IMR-90 (cell line): Measurements from ENCODE around the gene SPEG. TPM values are rescaled to one million over a fixed set of nuclear protein-coding genes. Genes with fewer than 3 reads are reported as not detected.

Source experiments
- ATAC-seq: fragments of 200-7000 bp; cut with Tn5 transposase; 2 replicates; pipeline ENCODE4 v1.9.1; 2020; ENCODE audit warnings: low read depth, mild to moderate bottlenecking, moderate library complexity
- BruUV-seq: library from RNA; stranded (reverse); fragments of 400-500 nt; replicated peaks from 2 replicates; lab custom pipeline; 2021; lab: Mats Ljungman, UMichigan
- CTCF ChIA-PET: fragments of 300-600 bp; formaldehyde crosslinking; extraction: SDS; loops from one replicate; lab custom pipeline; 2021; ENCODE audit warnings: antibody characterized with exemption; lab: Yijun Ruan, JAX
- POLR2A ChIA-PET: fragments of 300-600 bp; sonication (Branson Sonifier 250); formaldehyde crosslinking; loops from one replicate; lab custom pipeline; 2022; ENCODE audit warnings: antibody characterized with exemption; ENCODE audit not compliant: unreplicated experiment; lab: Charles Lee
- DNase-seq: peaks from one replicate; pipeline ENCODE4 v3.0.0; 2013
- H2AFZ ChIP-seq: replicated peaks from 2 replicates; pipeline ENCODE3; 2013; ENCODE audit warnings: low read length, mild to moderate bottlenecking; ENCODE audit not compliant: poor library complexity
- H2AK5ac ChIP-seq: 2 replicates; pipeline ENCODE4 v1.6.1; 2013; ENCODE audit warnings: low read depth, low read length, inconsistent platforms
- H2AK9ac ChIP-seq: replicated peaks from 2 replicates; pipeline ENCODE3; 2013; ENCODE audit warnings: mild to moderate bottlenecking, low read depth, low read length, moderate library complexity; ENCODE audit not compliant: poor library complexity
- H2BK120ac ChIP-seq: 2 replicates; pipeline ENCODE4 v1.6.1; 2013; ENCODE audit warnings: low read depth, low read length, inconsistent platforms
- H2BK15ac ChIP-seq: 3 replicates; pipeline ENCODE4 v1.6.1; 2013; ENCODE audit warnings: low read depth, low read length, inconsistent platforms
- H2BK20ac ChIP-seq: 2 replicates; pipeline ENCODE4 v1.6.1; 2013; ENCODE audit warnings: low read depth, mild to moderate bottlenecking, inconsistent platforms, low read length, moderate library complexity
- H2BK5ac ChIP-seq: 2 replicates; pipeline ENCODE4 v1.6.1; 2013; ENCODE audit warnings: mild to moderate bottlenecking, low read depth, low read length, inconsistent platforms; ENCODE audit not compliant: poor library complexity, severe bottlenecking
- H3K14ac ChIP-seq: replicated peaks from 2 replicates; pipeline ENCODE4 v1.6.1; 2013; ENCODE audit warnings: low read depth, low read length, inconsistent platforms
- H3K18ac ChIP-seq: 2 replicates; pipeline ENCODE4 v1.6.1; 2013; ENCODE audit warnings: low read depth, low read length, control low read depth
- H3K23ac ChIP-seq: 2 replicates; pipeline ENCODE4 v1.6.1; 2013; ENCODE audit warnings: low read depth, low read length, inconsistent platforms
- H3K27ac ChIP-seq: 2 replicates; pipeline ENCODE4 v1.5.1; 2013; ENCODE audit warnings: mild to moderate bottlenecking, control low read depth, low read length; ENCODE audit not compliant: insufficient read depth
- H3K27me3 ChIP-seq: 2 replicates; pipeline ENCODE4 v1.6.1; 2013; ENCODE audit warnings: low read length; ENCODE audit not compliant: control insufficient read depth, insufficient read depth
- H3K36me3 ChIP-seq: 2 replicates; pipeline ENCODE4 v1.6.1; 2013; ENCODE audit warnings: low read length, mixed read lengths; ENCODE audit not compliant: control insufficient read depth, insufficient read depth
- H3K4ac ChIP-seq: 2 replicates; pipeline ENCODE4 v1.6.1; 2013; ENCODE audit warnings: low read depth, low read length, inconsistent platforms
- H3K4me1 ChIP-seq: 2 replicates; pipeline ENCODE4 v1.6.1; 2013; ENCODE audit warnings: low read length, mixed read lengths; ENCODE audit not compliant: control insufficient read depth, insufficient read depth
- H3K4me2 ChIP-seq: 2 replicates; pipeline ENCODE4 v1.6.1; 2013; ENCODE audit warnings: low read depth, mild to moderate bottlenecking, control low read depth, low read length, moderate library complexity
- H3K4me3 ChIP-seq: 2 replicates; pipeline ENCODE4 v1.5.1; 2013; ENCODE audit warnings: low read depth, mild to moderate bottlenecking, control low read depth, low read length, moderate library complexity; ENCODE audit not compliant: insufficient read depth
- H3K56ac ChIP-seq: 2 replicates; pipeline ENCODE4 v1.6.1; 2013; ENCODE audit warnings: low read length, inconsistent platforms; ENCODE audit not compliant: insufficient read depth; ENCODE audit errors: extremely low read depth
- H3K79me1 ChIP-seq, 2 experiments: 2 replicates each; pipeline ENCODE4 v1.6.1; 2013; ENCODE audit warnings: low read length in 2 of 2, inconsistent platforms in 1 of 2, low read depth in 1 of 2
- H3K9ac ChIP-seq: 2 replicates; pipeline ENCODE4 v1.6.1; 2013; ENCODE audit warnings: low read depth, low read length, control low read depth
- H3K9me1 ChIP-seq: 2 replicates; pipeline ENCODE4 v1.6.1; 2013; ENCODE audit warnings: low read length, inconsistent platforms; ENCODE audit not compliant: insufficient read depth
- H3K9me3 ChIP-seq: 2 replicates; pipeline ENCODE4 v1.6.1; 2013; ENCODE audit warnings: low read length; ENCODE audit not compliant: control insufficient read depth, insufficient read depth
- H4K20me1 ChIP-seq: 2 replicates; pipeline ENCODE4 v1.6.1; 2013; ENCODE audit warnings: low read length, inconsistent platforms; ENCODE audit not compliant: insufficient read depth
- H4K5ac ChIP-seq: 2 replicates; pipeline ENCODE4 v1.6.1; 2013; ENCODE audit warnings: mild to moderate bottlenecking, low read depth, low read length, control low read depth
- H4K8ac ChIP-seq, 2 experiments: 2 replicates each; pipeline ENCODE4 v1.6.1; 2013; ENCODE audit warnings: low read depth in 2 of 2, low read length in 2 of 2, control low read depth in 1 of 2, inconsistent platforms in 1 of 2
- H4K91ac ChIP-seq: 2 replicates; pipeline ENCODE4 v1.6.1; 2013; ENCODE audit warnings: low read depth, low read length, inconsistent platforms; ENCODE audit not compliant: insufficient read depth
- CEBPB ChIP-seq: IDR thresholded peaks from 2 replicates; pipeline ENCODE4 v1.6.1; 2012; ENCODE audit warnings: low read depth, low read length, improper control_type of control experiment
- MAFK ChIP-seq: IDR thresholded peaks from 2 replicates; pipeline ENCODE4 v1.6.1; 2012; ENCODE audit warnings: low read depth, low read length, improper control_type of control experiment
- MAZ ChIP-seq: IDR thresholded peaks from 2 replicates; pipeline ENCODE4 v1.6.1; 2012; ENCODE audit warnings: low read depth, mild to moderate bottlenecking, low read length, improper control_type of control experiment, moderate library complexity, borderline replicate concordance
- POLR2A ChIP-seq: IDR thresholded peaks from 2 replicates; pipeline ENCODE4 v1.6.1; 2012; ENCODE audit warnings: mild to moderate bottlenecking, low read depth, low read length
- RFX5 ChIP-seq: IDR thresholded peaks from 2 replicates; pipeline ENCODE4 v1.8.0; 2012; ENCODE audit warnings: low read depth, mild to moderate bottlenecking, low read length, moderate library complexity
- SMC3 ChIP-seq: fragments of 150-350 bp; IDR thresholded peaks from 2 replicates; pipeline ENCODE4 v1.6.1; 2016; ENCODE audit warnings: low read depth, mild to moderate bottlenecking, antibody characterized with exemption, low read length, moderate library complexity
- WGBS, 2 experiments: methylation state at CpG; one replicate each; pipeline versions ENCODE4 v1.1.5 to v1.1.7; 2013; ENCODE audit warnings: missing lambda C conversion rate in 2 of 2; ENCODE audit not compliant: insufficient read length in 1 of 2; ENCODE audit errors: extremely low coverage in 2 of 2; 5-methylcytosine and 5-hydroxymethylcytosine counted together
- dilution Hi-C: fragments of 300-500 bp; cut with HindIII; formaldehyde crosslinking; loops from one replicate; pipeline ENCODE4 v1.14.3; 2018; ENCODE audit warnings: low sequenced_read_pairs; ENCODE audit not compliant: unreplicated experiment
- in situ Hi-C: fragments of 300-500 bp; cut with MboI; formaldehyde crosslinking; loops from 3 replicates; pipeline ENCODE4 v1.14.3; 2019; ENCODE audit warnings: low sequenced_read_pairs, inconsistent platforms, mixed read lengths
- intact Hi-C: fragments of 100-400 bp; cut with micrococcal nuclease; formaldehyde crosslinking; loops from 2 replicates; pipeline ENCODE4 v1.10.0; 2022
- polyA plus RNA-seq, 3 experiments: library from polyadenylated mRNA; depleted of rRNA; stranded (reverse); fragments of >200 nt; gene quantifications; 2 replicates each; pipeline ENCODE4 v1.2.3, GENCODE V29; 2012; ENCODE audit warnings: low replicate concordance in 1 of 3
- total RNA-seq: library from RNA; depleted of rRNA; stranded (reverse); fragments of >200 nt; gene quantifications from 2 replicates; pipeline ENCODE4 v1.2.3, GENCODE V29; 2012
- TF ChIP-seq, protein P1 (sequence below): conservative IDR thresholded peaks from 2 replicates; pipeline ENCODE4 v1.5.1; 2012; ENCODE audit warnings: mild to moderate bottlenecking, low read depth, low read length, improper control_type of control experiment
- TF ChIP-seq, protein P2 (sequence below): fragments of 150-350 bp; IDR thresholded peaks from 2 replicates; pipeline ENCODE4 v1.6.1; 2017; ENCODE audit warnings: mild to moderate bottlenecking, antibody characterized with exemption, low read length, low read depth

The SPEG gene
- total and polyA plus RNA-seq, 2 of the 4 experiments (the other 2 are of a cell fraction): 6.8 to 81.6 TPM

DNA sequence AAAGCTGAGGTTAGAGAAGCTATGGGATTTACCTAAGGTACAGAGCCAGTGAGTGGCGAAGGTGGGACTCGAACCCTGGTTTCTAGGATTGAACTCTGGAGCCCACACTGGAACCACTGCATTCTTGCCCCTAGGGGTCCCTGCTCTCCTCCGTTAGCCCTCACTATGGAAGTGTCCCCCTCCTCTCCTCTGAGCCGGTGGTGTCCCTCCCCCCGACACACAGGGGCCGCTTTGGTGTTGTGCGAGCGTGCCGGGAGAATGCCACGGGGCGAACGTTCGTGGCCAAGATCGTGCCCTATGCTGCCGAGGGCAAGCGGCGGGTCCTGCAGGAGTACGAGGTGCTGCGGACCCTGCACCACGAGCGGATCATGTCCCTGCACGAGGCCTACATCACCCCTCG lies 55.5 kb downstream of the SPEG start:
- no peak overlapping the region for H2AFZ ChIP-seq
- DNase-seq: no peak
- intact Hi-C loops (no loop called here), in situ Hi-C loops (no loop called here), dilution Hi-C loops (no loop called here)
- H3K36me3 ChIP-seq: peaks cover 32% of the 10 kb centered on the region; the same call in 1 of the 2 replicates
- H3K18ac ChIP-seq: no peak overlapping the region
- no peak overlapping the region for H4K91ac ChIP-seq
- H3K27me3 ChIP-seq: no peaks in the 10 kb centered on the region
- H2BK120ac ChIP-seq: no peak overlapping the region
- no peak overlapping the region for H3K23ac ChIP-seq
- BruUV-seq: TSS peak; percentile 15
- no peaks in the 10 kb centered on the region for H4K20me1 ChIP-seq
- no peak overlapping the region for H3K9ac ChIP-seq
- H3K4me1 ChIP-seq: no peaks in the 10 kb centered on the region
- no peak overlapping the region for H3K56ac ChIP-seq
- no peak for ATAC-seq
- no peak for TF ChIP-seq MAFK
- no peak for TF ChIP-seq MAZ
- TF ChIP-seq, protein P1, sequence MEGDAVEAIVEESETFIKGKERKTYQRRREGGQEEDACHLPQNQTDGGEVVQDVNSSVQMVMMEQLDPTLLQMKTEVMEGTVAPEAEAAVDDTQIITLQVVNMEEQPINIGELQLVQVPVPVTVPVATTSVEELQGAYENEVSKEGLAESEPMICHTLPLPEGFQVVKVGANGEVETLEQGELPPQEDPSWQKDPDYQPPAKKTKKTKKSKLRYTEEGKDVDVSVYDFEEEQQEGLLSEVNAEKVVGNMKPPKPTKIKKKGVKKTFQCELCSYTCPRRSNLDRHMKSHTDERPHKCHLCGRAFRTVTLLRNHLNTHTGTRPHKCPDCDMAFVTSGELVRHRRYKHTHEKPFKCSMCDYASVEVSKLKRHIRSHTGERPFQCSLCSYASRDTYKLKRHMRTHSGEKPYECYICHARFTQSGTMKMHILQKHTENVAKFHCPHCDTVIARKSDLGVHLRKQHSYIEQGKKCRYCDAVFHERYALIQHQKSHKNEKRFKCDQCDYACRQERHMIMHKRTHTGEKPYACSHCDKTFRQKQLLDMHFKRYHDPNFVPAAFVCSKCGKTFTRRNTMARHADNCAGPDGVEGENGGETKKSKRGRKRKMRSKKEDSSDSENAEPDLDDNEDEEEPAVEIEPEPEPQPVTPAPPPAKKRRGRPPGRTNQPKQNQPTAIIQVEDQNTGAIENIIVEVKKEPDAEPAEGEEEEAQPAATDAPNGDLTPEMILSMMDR: 0 out of 2 replicates have a peak, but pooled peaks have one; percentile 20
- TF ChIP-seq, protein P2, sequence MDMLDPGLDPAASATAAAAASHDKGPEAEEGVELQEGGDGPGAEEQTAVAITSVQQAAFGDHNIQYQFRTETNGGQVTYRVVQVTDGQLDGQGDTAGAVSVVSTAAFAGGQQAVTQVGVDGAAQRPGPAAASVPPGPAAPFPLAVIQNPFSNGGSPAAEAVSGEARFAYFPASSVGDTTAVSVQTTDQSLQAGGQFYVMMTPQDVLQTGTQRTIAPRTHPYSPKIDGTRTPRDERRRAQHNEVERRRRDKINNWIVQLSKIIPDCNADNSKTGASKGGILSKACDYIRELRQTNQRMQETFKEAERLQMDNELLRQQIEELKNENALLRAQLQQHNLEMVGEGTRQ: no peak
- TF ChIP-seq SMC3: no peak
- TF ChIP-seq CEBPB: no peak
- no peak for TF ChIP-seq RFX5
- no peak for TF ChIP-seq POLR2A
- no peak overlapping the region for H2AK5ac ChIP-seq
- H3K79me1 ChIP-seq: no peaks in the 10 kb centered on the region
- H3K27ac ChIP-seq: no peak overlapping the region
- no peak overlapping the region for H3K4me3 ChIP-seq
- H2BK20ac ChIP-seq: no peak overlapping the region
- no peak overlapping the region for H2BK15ac ChIP-seq
- no peak overlapping the region for H3K4ac ChIP-seq
- whole genome bisulfite sequencing, 2 experiments: 92% methylated on average over 14 of the region's 23 CpGs; no CpG with 5 or more reads in 1 of the 2 experiments
- H2AK9ac ChIP-seq: no peak overlapping the region
- no peak overlapping the region for H3K14ac ChIP-seq
- H2BK5ac ChIP-seq: no peak overlapping the region
- no peaks in the 10 kb centered on the region for H3K9me3 ChIP-seq
- no peaks in the 10 kb centered on the region for H3K9me1 ChIP-seq
- H4K5ac ChIP-seq: no peak overlapping the region
- no peak overlapping the region for H4K8ac ChIP-seq
- ChIA-PET POLR2A (no interaction called here), CTCF (no interaction called here)
- no peak overlapping the region for H3K4me2 ChIP-seq
